Trophoblast cell (in vitro differentiated cells and primary cell): ENCODE data around the gene DOCK11.

Source experiments
- DNase-seq, 2 donors: peaks; one replicate each; pipeline ENCODE4 v3.0.0-alpha.2; 2016
- H2AFZ ChIP-seq: 2 replicates; pipeline ENCODE4 v1.6.1; 2013; ENCODE audit warnings: low read length, moderate library complexity, mild to moderate bottlenecking; ENCODE audit not compliant: insufficient read depth, poor library complexity
- H2AK5ac ChIP-seq: 2 replicates; pipeline ENCODE4 v1.6.1; 2013; ENCODE audit warnings: mild to moderate bottlenecking, low read length
- H2BK120ac ChIP-seq: 2 replicates; pipeline ENCODE4 v1.6.1; 2013; ENCODE audit warnings: low read length, mild to moderate bottlenecking, moderate library complexity; ENCODE audit not compliant: insufficient read depth, poor library complexity
- H2BK12ac ChIP-seq: 2 replicates; pipeline ENCODE4 v1.6.1; 2013; ENCODE audit warnings: mild to moderate bottlenecking, low read length, moderate library complexity
- H2BK5ac ChIP-seq: 2 replicates; pipeline ENCODE4 v1.6.1; 2013; ENCODE audit warnings: low read length, low read depth, moderate library complexity, mild to moderate bottlenecking; ENCODE audit not compliant: poor library complexity
- H3K14ac ChIP-seq: 2 replicates; pipeline ENCODE4 v1.6.1; 2013; ENCODE audit warnings: mild to moderate bottlenecking, low read length
- H3K18ac ChIP-seq: 2 replicates; pipeline ENCODE4 v1.6.1; 2013; ENCODE audit warnings: mild to moderate bottlenecking, low read length
- H3K23ac ChIP-seq: 2 replicates; pipeline ENCODE4 v1.6.1; 2013; ENCODE audit warnings: low read length
- H3K27ac ChIP-seq: 2 replicates; pipeline ENCODE4 v1.5.1; 2013; ENCODE audit warnings: low read depth, mild to moderate bottlenecking, inconsistent platforms, low read length, moderate library complexity
- H3K27me3 ChIP-seq: 2 replicates; pipeline ENCODE4 v1.6.1; 2013; ENCODE audit warnings: inconsistent platforms, mild to moderate bottlenecking, low read length, moderate library complexity; ENCODE audit not compliant: insufficient read depth
- H3K36me3 ChIP-seq, 2 experiments: 1 replicate in 1 of 2; 2 replicates in 1 of 2; pipeline ENCODE4 v1.6.1; 2013; ENCODE audit warnings: low read length in 2 of 2, mild to moderate bottlenecking in 2 of 2, moderate library complexity in 1 of 2; ENCODE audit not compliant: insufficient read depth in 2 of 2, control insufficient read depth in 1 of 2
- H3K4ac ChIP-seq: 2 replicates; pipeline ENCODE4 v1.6.1; 2013; ENCODE audit warnings: low read depth, mild to moderate bottlenecking, low read length, moderate library complexity
- H3K4me1 ChIP-seq, 2 experiments: 1 replicate in 1 of 2; 2 replicates in 1 of 2; pipeline ENCODE4 v1.6.1; 2013; ENCODE audit warnings: low read length in 2 of 2, mild to moderate bottlenecking in 2 of 2, moderate library complexity in 1 of 2; ENCODE audit not compliant: insufficient read depth in 2 of 2, control insufficient read depth in 1 of 2
- H3K4me2 ChIP-seq: 2 replicates; pipeline ENCODE4 v1.6.1; 2013; ENCODE audit warnings: inconsistent platforms, mild to moderate bottlenecking, low read length, moderate library complexity
- H3K4me3 ChIP-seq: 2 replicates; pipeline ENCODE4 v1.5.1; 2013; ENCODE audit warnings: mild to moderate bottlenecking, low read depth, low read length, inconsistent platforms
- H3K79me1 ChIP-seq: one replicate; pipeline ENCODE4 v1.6.1; 2013; ENCODE audit warnings: low read length
- H3K79me2 ChIP-seq: 2 replicates; pipeline ENCODE4 v1.6.1; 2013; ENCODE audit warnings: low read length, mild to moderate bottlenecking; ENCODE audit not compliant: control insufficient read depth, insufficient read depth, poor library complexity
- H3K9ac ChIP-seq: 2 replicates; pipeline ENCODE4 v1.6.1; 2013; ENCODE audit warnings: mild to moderate bottlenecking, low read length
- H3K9me3 ChIP-seq: 2 replicates; pipeline ENCODE4 v1.6.1; 2013; ENCODE audit warnings: low read depth, mild to moderate bottlenecking, control low read depth, inconsistent platforms, low read length; ENCODE audit not compliant: insufficient read depth
- H4K12ac ChIP-seq: 2 replicates; pipeline ENCODE4 v1.6.1; 2013; ENCODE audit warnings: low read depth, mild to moderate bottlenecking, low read length, moderate library complexity
- H4K8ac ChIP-seq: 2 replicates; pipeline ENCODE4 v1.6.1; 2013; ENCODE audit warnings: low read depth, mild to moderate bottlenecking, low read length, moderate library complexity
- H4K91ac ChIP-seq: one replicate; pipeline ENCODE4 v1.6.1; 2013; ENCODE audit warnings: low read depth, mild to moderate bottlenecking, low read length, moderate library complexity
- WGBS: extraction: QIAGEN DNeasy Blood & Tissue Kit; methylation state at CpG from one replicate; pipeline ENCODE4 v1.1.7; 2013; ENCODE audit warnings: missing lambda C conversion rate; ENCODE audit not compliant: insufficient read length, insufficient coverage; ENCODE audit errors: extremely low coverage; 5-methylcytosine and 5-hydroxymethylcytosine counted together

The DOCK11 gene

DNA sequence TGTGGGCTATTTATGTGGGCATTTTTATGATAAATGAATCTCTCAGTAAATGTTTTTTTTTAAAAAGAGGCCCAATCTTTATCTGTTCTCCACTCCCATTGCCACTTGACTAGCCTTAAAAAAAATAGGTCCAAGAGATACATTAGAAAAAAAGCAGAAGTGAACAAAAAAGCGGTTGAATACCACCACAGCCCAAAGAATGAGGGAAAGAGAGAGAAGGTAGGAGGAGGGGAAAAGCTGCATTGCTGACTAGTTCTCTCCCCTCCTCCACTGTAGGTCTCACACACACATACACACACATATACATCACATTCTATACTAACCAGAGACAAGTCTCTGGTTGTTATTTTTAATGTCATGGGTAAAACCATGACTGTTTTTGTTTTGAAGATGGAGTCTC lies 136.0 kb downstream of the DOCK11 start:
- Histone ChIP-seq H3K9ac (no peak overlapping the region), H4K8ac (no peak overlapping the region), H3K4me1 (no peaks in the 10 kb centered on the region), H2BK12ac (no peak overlapping the region), H4K12ac (no peak overlapping the region), H3K4me3 (no peak overlapping the region), H2BK5ac (no peak overlapping the region), H3K27ac (no peak overlapping the region), H3K4ac (no peak overlapping the region), H2AK5ac (no peak overlapping the region), H3K9me3 (no peaks in the 10 kb centered on the region), H3K14ac (no peak overlapping the region), H3K18ac (no peak overlapping the region), H3K79me1 (no peaks in the 10 kb centered on the region), H3K79me2 (no peaks in the 10 kb centered on the region), H4K91ac (no peak overlapping the region), H3K4me2 (no peak overlapping the region), H3K23ac (no peak overlapping the region), H2BK120ac (no peak overlapping the region), H2AFZ (no peak overlapping the region), H3K27me3 (no peaks in the 10 kb centered on the region), H3K36me3 (peaks cover 0 to 2% of the 10 kb centered on the region in 2 experiments)
- WGBS = no CpG with 5 or more reads among the region's 1 CpG
- no peak for DNase-seq

DNA sequence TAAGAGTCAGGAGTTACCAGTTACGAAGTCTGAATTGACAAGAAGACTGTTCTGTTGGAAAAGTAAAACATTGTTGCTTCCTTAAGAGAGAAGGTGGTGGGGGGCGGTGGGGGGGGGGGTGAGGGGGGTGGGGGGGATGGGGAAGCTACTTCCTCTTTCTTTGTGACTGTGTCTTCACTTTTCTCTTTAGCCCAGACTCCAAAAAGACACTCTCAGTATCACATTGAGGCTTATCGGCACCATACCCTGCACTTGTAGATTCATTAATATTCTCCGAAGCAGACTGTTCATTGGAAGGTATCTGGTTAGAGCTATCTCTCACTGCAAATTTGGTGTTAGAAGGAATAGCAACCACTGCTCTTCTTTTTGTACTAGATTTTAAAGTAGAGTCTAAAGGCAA lies 137.2 kb downstream of the DOCK11 start:
- Histone ChIP-seq H4K8ac (no peak overlapping the region), H3K18ac (no peak overlapping the region), H3K23ac (no peak overlapping the region), H2BK5ac (no peak overlapping the region), H3K4ac (no peak overlapping the region), H4K12ac (no peak overlapping the region), H2AFZ (no peak overlapping the region), H3K79me1 (no peaks in the 10 kb centered on the region), H3K9ac (no peak overlapping the region), H2AK5ac (no peak overlapping the region), H3K9me3 (no peaks in the 10 kb centered on the region), H3K14ac (no peak overlapping the region), H3K4me2 (no peak overlapping the region), H3K27me3 (no peaks in the 10 kb centered on the region), H3K4me1 (no peaks in the 10 kb centered on the region), H3K4me3 (no peak overlapping the region), H3K36me3 (peaks cover 0 to 2% of the 10 kb centered on the region in 2 experiments), H4K91ac (no peak overlapping the region), H2BK120ac (no peak overlapping the region), H3K79me2 (no peaks in the 10 kb centered on the region), H3K27ac (no peak overlapping the region), H2BK12ac (no peak overlapping the region)
- no CpG with 5 or more reads among the region's 4 CpGs for WGBS
- no peak for DNase-seq

DNA sequence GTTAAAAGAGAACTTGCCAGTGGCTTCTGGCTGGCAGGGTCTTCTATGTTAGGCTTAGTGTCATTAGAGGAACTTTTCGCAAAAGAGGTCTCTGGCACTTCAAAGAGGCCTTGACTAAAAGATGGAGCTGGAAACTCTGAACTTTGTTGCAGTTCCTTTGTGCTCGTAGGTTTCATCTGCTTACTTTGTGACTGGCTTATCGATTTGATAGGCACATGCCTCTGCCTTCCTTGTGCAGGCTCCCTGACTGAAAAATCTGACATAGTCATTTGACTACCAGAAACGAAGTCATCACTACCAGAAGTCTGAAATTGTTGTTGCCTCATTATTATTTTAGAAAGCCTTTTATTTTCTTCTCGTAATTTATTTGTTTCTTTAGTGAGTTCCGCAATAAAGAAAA lies 137.9 kb downstream of the DOCK11 start:
- no CpG with 5 or more reads among the region's 6 CpGs for WGBS
- Histone ChIP-seq H2AK5ac (no peak overlapping the region), H2BK120ac (no peak overlapping the region), H3K4me1 (no peaks in the 10 kb centered on the region), H3K79me2 (no peaks in the 10 kb centered on the region), H4K8ac (no peak overlapping the region), H3K4me2 (no peak overlapping the region), H3K27ac (no peak overlapping the region), H3K4ac (no peak overlapping the region), H3K36me3 (peaks cover 0 to 2% of the 10 kb centered on the region in 2 experiments), H2AFZ (no peak overlapping the region), H3K23ac (no peak overlapping the region), H2BK5ac (no peak overlapping the region), H4K91ac (no peak overlapping the region), H3K9me3 (no peaks in the 10 kb centered on the region), H4K12ac (no peak overlapping the region), H3K27me3 (no peaks in the 10 kb centered on the region), H3K9ac (no peak overlapping the region), H3K4me3 (no peak overlapping the region), H2BK12ac (no peak overlapping the region), H3K79me1 (no peaks in the 10 kb centered on the region), H3K18ac (no peak overlapping the region), H3K14ac (no peak overlapping the region)
- DNase-seq = no peak

DNA sequence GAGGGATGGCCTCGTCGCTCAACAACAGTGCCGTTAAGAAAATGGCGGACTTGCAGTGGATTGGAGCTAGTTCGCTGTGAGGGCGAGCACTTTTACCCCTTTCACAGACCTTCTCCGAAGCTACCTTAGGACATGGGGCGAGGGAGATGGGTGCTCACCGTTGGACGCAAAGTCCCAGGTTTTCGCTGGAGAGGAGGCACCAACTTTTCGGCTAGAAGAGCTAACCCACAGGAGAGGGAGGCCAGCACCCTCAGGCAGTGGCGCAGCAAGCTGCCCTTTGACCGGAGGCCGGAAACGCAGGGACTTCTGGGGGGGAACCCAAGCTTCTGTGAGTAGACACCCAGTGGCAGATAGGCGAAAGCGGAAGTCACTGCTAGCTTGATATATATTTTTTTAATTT lies 138.7 kb downstream of the DOCK11 start:
- DNase-seq = no peak
- Histone ChIP-seq H3K23ac (no peak overlapping the region), H2BK5ac (no peak overlapping the region), H3K27ac (no peak overlapping the region), H4K8ac (no peak overlapping the region), H3K4ac (no peak overlapping the region), H4K12ac (no peak overlapping the region), H3K79me2 (no peaks in the 10 kb centered on the region), H3K18ac (no peak overlapping the region), H2AFZ (no peak overlapping the region), H3K79me1 (no peaks in the 10 kb centered on the region), H2AK5ac (no peak overlapping the region), H3K9me3 (no peaks in the 10 kb centered on the region), H3K4me1 (no peaks in the 10 kb centered on the region), H3K14ac (no peak overlapping the region), H2BK120ac (no peak overlapping the region), H3K4me3 (no peak overlapping the region), H3K4me2 (no peak overlapping the region), H3K9ac (no peak overlapping the region), H4K91ac (no peak overlapping the region), H3K36me3 (peaks cover 0 to 2% of the 10 kb centered on the region in 2 experiments), H2BK12ac (no peak overlapping the region), H3K27me3 (no peaks in the 10 kb centered on the region)
- WGBS = no CpG with 5 or more reads among the region's 18 CpGs
